HG02798 (cell line): ENCODE data around the gene KIF5A.
"Not testable (repeated sequence)": the region's sequence is repeated elsewhere in the genome, so short reads cannot be mapped to it uniquely, and the experiment has no call there.

Experiments used
- ATAC-seq: cut with Tn5 transposase; IDR thresholded peaks from one replicate; pipeline ENCODE4 v1.9.1; 2021; ENCODE audit warnings: mild to moderate bottlenecking; ENCODE audit not compliant: unreplicated experiment, poor library complexity

KIF5A gene

DNA sequence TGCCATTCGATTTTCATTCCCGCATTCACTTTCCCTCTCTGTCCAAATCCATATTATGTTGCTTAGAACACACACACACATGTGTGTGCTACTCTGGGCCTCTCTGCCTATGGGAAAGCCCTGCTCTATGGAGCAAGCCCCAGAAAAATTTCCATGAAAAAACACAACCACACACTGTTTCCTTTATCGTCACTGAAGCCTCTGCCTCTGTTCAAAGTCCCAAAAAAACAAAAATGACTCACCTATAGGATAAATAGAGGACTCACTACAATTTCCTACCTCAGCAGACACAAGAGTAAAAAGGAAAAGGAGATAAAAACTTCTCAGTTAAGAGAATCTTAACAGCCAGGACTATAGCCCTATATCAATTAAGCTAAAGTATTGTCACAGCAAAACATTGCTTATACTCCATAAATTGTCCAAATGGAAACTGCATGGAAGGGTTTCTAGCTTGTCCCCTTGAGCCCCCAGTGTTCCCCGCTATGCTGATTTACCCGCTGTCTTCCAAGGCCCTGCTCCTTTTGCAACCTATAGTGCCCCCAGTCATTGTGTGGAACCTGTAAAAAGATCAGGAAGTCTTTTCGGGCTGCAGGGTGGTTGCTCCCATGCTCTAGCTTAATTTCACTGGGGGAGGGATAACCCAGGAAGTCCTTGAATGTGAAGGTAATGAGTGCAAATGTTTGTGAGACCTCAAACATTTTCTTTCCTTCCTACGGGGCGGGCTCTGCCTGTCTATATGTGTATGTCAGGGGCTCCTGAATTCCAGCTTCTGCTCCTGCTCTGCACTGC is 30.0 kb downstream of the KIF5A start:
- no peak for ATAC-seq

GRCh38 chr12:57580466-57580795 is 30.6 kb downstream of the KIF5A start:
- ATAC-seq = no peak

DNA sequence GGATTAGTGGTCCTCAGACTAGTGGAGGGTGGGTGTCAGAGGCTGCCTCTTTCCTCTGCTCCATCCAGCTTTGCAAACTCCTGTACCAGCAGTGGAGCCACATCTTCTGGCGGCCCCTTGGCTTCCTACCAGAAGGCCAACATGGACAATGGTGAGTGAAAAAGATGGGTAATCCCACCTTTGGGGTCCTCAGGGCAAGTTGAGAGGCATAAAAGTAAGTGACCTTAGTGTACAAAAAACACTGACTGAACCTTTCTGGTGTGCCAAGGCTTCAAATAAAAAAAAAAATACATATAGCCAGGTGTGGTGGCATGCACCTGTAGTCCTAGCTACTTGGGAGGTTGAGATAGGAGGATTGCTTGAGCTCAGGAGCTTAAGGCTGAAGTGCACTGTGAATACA is 32.0 kb downstream of the KIF5A start:
- no peak for ATAC-seq

- ATAC-seq = no peak
These were observed 32.6 kb downstream of the KIF5A start for GRCh38 chr12:57582440-57582839.

DNA sequence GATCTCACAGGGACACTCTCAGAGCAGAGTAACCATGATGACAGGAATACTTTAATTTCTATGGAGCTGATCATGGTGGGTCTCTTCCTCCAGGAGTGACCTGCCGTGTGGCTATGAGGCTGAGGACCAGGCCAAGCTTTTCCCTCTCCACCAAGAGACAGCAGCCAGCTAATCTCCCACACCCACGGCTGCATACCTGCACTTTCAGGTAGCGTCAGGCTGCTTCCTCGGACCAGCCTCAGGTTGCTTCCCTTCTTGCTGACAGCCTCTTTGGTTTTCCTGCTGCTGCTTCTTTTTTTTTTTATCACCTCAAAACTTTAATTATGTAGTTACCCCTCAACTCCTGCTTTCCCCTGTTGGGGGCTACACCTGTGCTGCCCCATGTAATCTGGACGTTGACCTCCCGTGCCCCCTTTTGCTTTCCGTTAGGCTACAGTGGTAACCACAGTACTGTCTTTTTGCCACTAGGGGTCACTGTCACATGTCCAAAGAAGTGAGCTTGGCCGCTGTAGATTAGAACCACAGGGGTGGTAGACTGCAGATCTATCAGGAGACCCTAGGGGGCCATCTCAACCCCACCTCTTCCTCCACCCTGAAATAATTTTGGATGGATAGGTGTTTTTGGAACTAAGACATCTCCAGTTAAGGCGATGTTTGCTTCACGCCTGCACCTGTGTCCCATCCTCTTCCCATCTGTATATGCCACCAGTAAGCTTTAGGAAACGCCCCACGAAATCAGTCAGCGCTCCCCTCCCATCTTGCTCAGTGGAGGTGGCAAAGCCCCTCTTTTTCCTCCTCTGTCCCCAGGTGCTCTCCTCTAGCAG is 33.4 kb downstream of the KIF5A start:
- ATAC-seq = peak; percentile 95

- no peak for ATAC-seq
These were observed 34.2 kb downstream of the KIF5A start for GRCh38 chr12:57584050-57584449.

- no peak for ATAC-seq
These were observed 34.8 kb downstream of the KIF5A start for GRCh38 chr12:57584690-57585089.

- no peak for ATAC-seq
These were observed 35.3 kb downstream of the KIF5A start for GRCh38 chr12:57585156-57585555.

DNA sequence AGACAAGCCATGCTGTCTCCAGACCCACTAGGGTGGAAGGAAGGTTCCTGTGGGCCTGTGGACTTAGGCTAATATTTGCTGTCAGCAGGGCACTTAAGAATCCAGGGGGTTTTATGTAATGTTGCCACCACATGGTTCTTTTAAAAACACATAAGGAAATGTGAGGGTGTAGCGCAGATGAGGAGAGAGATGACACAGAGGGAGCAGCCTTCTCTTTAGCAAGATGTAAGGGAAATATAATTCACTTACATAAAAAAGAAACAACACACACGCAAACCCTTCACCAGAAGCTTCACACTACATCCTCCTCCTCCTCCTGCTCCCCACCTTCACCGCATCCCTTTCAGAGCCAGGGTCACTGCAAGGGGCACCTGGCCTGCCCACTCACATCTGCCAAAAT is 36.3 kb downstream of the KIF5A start:
- ATAC-seq = no peak

- ATAC-seq = no peak
These were observed 37.1 kb downstream of the KIF5A start for GRCh38 chr12:57586832-57587429.

DNA sequence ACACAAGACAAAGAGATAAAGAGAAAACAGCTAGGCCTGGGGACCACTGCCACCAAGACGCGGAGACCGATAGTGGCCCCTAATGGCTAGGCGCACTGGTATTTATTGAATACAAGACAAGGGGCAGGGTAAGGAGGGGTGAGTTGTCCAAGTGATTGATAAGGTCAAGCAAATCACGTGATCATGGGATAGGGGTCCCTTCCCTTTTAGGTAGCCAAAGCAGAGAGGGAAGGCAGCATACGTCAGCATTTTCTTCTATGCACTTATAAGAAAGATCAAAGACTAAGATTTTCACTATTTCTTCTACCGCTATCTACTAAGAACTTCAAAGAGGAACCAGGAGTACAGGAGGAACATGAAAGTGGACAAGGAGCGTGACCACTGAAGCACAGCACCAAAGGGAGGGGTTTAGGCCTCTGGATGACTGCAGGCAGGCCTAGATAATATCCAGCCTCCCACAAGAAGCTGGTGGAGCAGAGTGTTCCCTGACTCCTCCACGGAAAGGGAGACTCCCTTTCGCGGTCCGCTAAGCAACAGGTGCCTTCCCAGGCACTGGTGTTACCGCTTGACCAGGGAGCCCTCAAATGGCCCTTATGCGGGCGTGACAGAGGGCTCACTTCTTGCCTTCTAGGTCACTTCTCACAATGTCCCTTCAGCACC is 39.2 kb downstream of the KIF5A start:
- not testable (repeated sequence) for ATAC-seq

GRCh38 chr12:57590479-57590863 is 40.6 kb downstream of the KIF5A start:
- ATAC-seq = no peak

- ATAC-seq = peak; percentile 97
These were observed 41.3 kb downstream of the KIF5A start, which contains the start of gene PIP4K2C for GRCh38 chr12:57590864-57591781. Gene PIP4K2C (plus strand): TSS chr12:57591192. CDS start chr12:57591290, 98 bp downstream.

DNA sequence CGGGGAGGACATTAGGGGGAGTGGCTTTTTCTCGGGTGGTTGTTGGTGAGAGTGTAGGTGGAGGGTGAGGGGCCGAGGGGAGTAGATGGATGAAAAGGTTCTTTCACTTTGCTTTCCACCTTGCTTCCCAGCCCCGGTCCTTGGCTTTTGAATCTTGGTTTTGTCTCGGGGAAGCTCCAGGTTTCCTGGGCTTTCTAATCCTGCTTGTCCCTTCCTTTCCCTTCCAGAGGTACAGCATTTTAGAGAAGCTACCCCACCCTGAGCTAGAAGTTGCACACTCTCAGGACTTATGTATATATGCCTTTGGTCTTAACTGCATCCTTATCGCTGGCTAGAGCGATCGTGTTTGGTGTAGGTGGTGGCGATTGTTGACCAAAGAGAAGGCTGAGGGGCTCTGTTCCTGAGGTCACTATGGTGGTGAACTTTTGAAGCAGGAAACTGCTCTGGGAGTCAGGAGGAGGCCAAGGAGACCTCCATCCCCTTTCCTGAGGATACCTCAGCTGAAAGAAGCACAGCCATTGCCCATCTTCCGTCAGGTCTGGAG is 42.0 kb downstream of the KIF5A start:
- ATAC-seq = no peak

GRCh38 chr12:57592551-57593165 is 42.8 kb downstream of the KIF5A start:
- ATAC-seq = no peak

- ATAC-seq = no peak
These were observed 43.3 kb downstream of the KIF5A start for GRCh38 chr12:57593187-57593586.

GRCh38 chr12:57600395-57600794 is 50.6 kb downstream of the KIF5A start:
- no peak for ATAC-seq

DNA sequence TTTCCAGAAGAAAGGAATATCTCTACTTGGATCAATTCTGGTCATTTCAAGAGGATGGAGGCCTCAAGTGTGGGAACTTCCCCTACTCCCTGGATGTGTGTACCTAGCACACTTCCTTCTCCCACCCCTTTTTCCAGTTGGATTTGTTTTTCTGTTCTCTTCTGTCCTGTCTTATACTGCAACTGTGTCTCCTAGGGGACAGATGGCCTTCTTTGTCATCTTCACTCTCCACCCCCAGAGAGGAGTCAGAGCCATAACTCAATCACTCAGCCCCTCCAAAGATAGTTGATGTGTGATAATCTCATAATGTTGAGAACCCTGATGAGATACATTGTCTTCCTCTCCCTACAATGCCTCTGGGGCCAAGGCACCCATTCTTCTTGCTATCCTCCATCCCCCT is 52.7 kb downstream of the KIF5A start:
- ATAC-seq = no peak

DNA sequence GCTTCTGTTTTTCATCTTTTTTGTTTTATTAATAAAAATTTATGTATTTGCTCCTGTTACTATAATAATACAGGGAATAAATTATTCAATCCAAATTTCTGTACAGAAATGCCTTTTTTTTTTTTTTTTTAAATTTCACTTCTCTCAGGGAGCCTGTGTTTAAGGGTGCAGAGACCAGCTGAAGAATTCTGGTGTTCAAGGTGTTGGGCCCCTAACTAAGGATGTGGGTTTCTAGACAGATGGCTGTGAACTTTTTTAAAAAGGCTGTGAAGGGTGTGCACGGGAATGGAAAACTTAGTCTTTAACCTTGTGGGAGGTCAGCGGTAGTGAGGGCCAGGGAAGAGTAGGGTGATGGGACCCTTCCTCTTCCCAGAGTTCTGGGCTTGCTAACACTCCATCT is 53.5 kb downstream of the KIF5A start:
- no peak for ATAC-seq
